Keratinocyte (primary cell): Measurements from ENCODE around the gene SUV39H1. TPM values are rescaled to one million over a fixed set of nuclear protein-coding genes. Genes with fewer than 3 reads are reported as not detected.

Source experiments
- DNase-seq: peaks from one replicate; pipeline ENCODE4 v3.0.0-alpha.2; 2011; ENCODE audit warnings: low read depth, missing footprints, low spot score
- FAIRE-seq: peaks from 2 replicates; lab custom pipeline; 2011; peaks lifted over from hg19 to GRCh38; lab: Jason Lieb, UNC
- H2AFZ ChIP-seq: 2 replicates; pipeline ENCODE4 v1.6.0; 2012; ENCODE audit warnings: low read length, control low read depth, inconsistent platforms; ENCODE audit not compliant: control insufficient read depth
- H3K27ac ChIP-seq: 2 replicates; pipeline ENCODE4 v1.5.1; 2011; ENCODE audit warnings: low read length; ENCODE audit not compliant: control insufficient read depth, insufficient read depth
- H3K27me3 ChIP-seq: 3 replicates; pipeline ENCODE4 v1.6.0; 2011; ENCODE audit warnings: low read length; ENCODE audit not compliant: control insufficient read depth, insufficient read depth; ENCODE audit errors: extremely low read depth
- H3K36me3 ChIP-seq, 2 experiments: 2 replicates in 1 of 2; 3 replicates in 1 of 2; pipeline ENCODE4 v1.5.1; 2011; ENCODE audit warnings: low read length in 2 of 2, mild to moderate bottlenecking in 1 of 2; ENCODE audit not compliant: control insufficient read depth in 2 of 2, insufficient read depth in 2 of 2; ENCODE audit errors: extremely low read depth in 1 of 2
- H3K4me1 ChIP-seq: 3 replicates; pipeline ENCODE4 v1.5.1; 2011; ENCODE audit warnings: low read length; ENCODE audit not compliant: control insufficient read depth, insufficient read depth; ENCODE audit errors: extremely low read depth
- H3K4me2 ChIP-seq: 3 replicates; pipeline ENCODE4 v1.6.0; 2011; ENCODE audit warnings: low read depth, low read length; ENCODE audit not compliant: control insufficient read depth, insufficient read depth; ENCODE audit errors: extremely low read depth
- H3K4me3 ChIP-seq, 3 experiments: fragments of 200-600 bp in 1 of 3; sonication (generic) in 1 of 3; 2 replicates in 2 of 3; 3 replicates in 1 of 3; pipeline ENCODE4 v1.5.1; 2011 to 2016; ENCODE audit warnings: low read length in 3 of 3, mild to moderate bottlenecking in 3 of 3, control low read depth in 2 of 3, inconsistent platforms in 1 of 3, low read depth in 1 of 3, mixed read lengths in 1 of 3, mixed run types in 1 of 3, moderate library complexity in 1 of 3; ENCODE audit not compliant: control insufficient read depth in 2 of 3, insufficient read depth in 2 of 3; ENCODE audit errors: extremely low read depth in 1 of 3
- H3K79me2 ChIP-seq: 2 replicates; pipeline ENCODE4 v1.6.0; 2012; ENCODE audit warnings: low read length; ENCODE audit not compliant: control insufficient read depth, insufficient read depth
- H3K9ac ChIP-seq: 3 replicates; pipeline ENCODE4 v1.6.0; 2011; ENCODE audit warnings: low read length; ENCODE audit not compliant: control insufficient read depth, insufficient read depth; ENCODE audit errors: extremely low read depth
- H3K9me1 ChIP-seq: 3 replicates; pipeline ENCODE4 v1.6.0; 2011; ENCODE audit warnings: low read length; ENCODE audit not compliant: control insufficient read depth, insufficient read depth; ENCODE audit errors: extremely low read depth
- H3K9me3 ChIP-seq: 2 replicates; pipeline ENCODE4 v1.5.1; 2012; ENCODE audit warnings: low read depth, low read length; ENCODE audit not compliant: control insufficient read depth
- H4K20me1 ChIP-seq: 3 replicates; pipeline ENCODE4 v1.6.0; 2011; ENCODE audit warnings: low read length; ENCODE audit not compliant: control insufficient read depth, insufficient read depth; ENCODE audit errors: extremely low read depth
- CTCF ChIP-seq, 3 experiments: IDR thresholded peaks in 1 of 3; conservative IDR thresholded peaks in 1 of 3; optimal IDR thresholded peaks in 1 of 3; 2 replicates in 2 of 3; 3 replicates in 1 of 3; pipeline versions ENCODE3 to v1.5.1; 2011; ENCODE audit warnings: low read length in 3 of 3, mild to moderate bottlenecking in 3 of 3, moderate library complexity in 2 of 3, control low read depth in 1 of 3, inconsistent platforms in 1 of 3; ENCODE audit not compliant: insufficient read depth in 2 of 3; ENCODE audit errors: extremely low read depth in 1 of 3
- EZH2 ChIP-seq: IDR thresholded peaks from one replicate; pipeline ENCODE4 v1.6.1; 2012; ENCODE audit warnings: inconsistent platforms, mild to moderate bottlenecking, low read length, moderate library complexity
- dilution Hi-C: fragments of 300-500 bp; cut with MboI; formaldehyde crosslinking; loops from one replicate; pipeline ENCODE4 v1.7.0; 2020; ENCODE audit warnings: low sequenced_read_pairs; ENCODE audit not compliant: extremely low pct_ligation_motif_present
- polyA plus RNA-seq, 5 experiments: library from polyadenylated mRNA; depleted of rRNA in 3 of 5; stranded (reverse) in 3 of 5; stranded (forward) in 1 of 5; unstranded in 1 of 5; fragments of >200 nt; gene quantifications; 1 replicate in 1 of 5; 2 replicates in 3 of 5; 3 replicates in 1 of 5; pipeline versions ENCODE4 v1.2.1 to v1.2.3, GENCODE V29; 2011 to 2012; ENCODE audit warnings: missing spikeins in 2 of 5, low read depth in 1 of 5, low replicate concordance in 1 of 5

The SUV39H1 gene
- polyA plus RNA-seq, 1 donor (not counting 4 experiments of a cell fraction or from before 2014, with no cell fraction given), result 4.9 TPM

- H3K79me2 ChIP-seq, result no peaks in the 10 kb centered on the region
- no peak overlapping the region for H3K4me3 ChIP-seq
- no peak overlapping the region for H2AFZ ChIP-seq
- no peaks in the 10 kb centered on the region for H3K9me3 ChIP-seq
- no peaks in the 10 kb centered on the region for H3K4me1 ChIP-seq
- no peaks in the 10 kb centered on the region for H3K9me1 ChIP-seq
- dilution Hi-C loops, result no loop called here
- H4K20me1 ChIP-seq, result no peaks in the 10 kb centered on the region
- no peak for TF ChIP-seq CTCF (optimal IDR thresholded peaks at IDR 0.05 in 1 of 3, IDR thresholded peaks at IDR 0.05 in 1 of 3, conservative IDR thresholded peaks at IDR 0.05 in 1 of 3; ENCODE audit: extremely low read depth in 1 of 3, insufficient read depth in 2 of 3, low read length in 3 of 3)
- no peak for TF ChIP-seq EZH2
- H3K27me3 ChIP-seq, result no peaks in the 10 kb centered on the region
- no peaks in the 10 kb centered on the region for H3K36me3 ChIP-seq
- no peak overlapping the region for H3K27ac ChIP-seq
- no peak overlapping the region for H3K9ac ChIP-seq
- no peak overlapping the region for H3K4me2 ChIP-seq
- no peak for DNase-seq
- no peak for FAIRE-seq
These were observed 33.3 kb upstream of the SUV39H1 start for GRCh38 chrX:48663241-48663640.

GRCh38 chrX:48664156-48664555 lies 32.4 kb upstream of the SUV39H1 start:
- H3K9me1 ChIP-seq, result no peaks in the 10 kb centered on the region
- no peak overlapping the region for H2AFZ ChIP-seq
- TF ChIP-seq EZH2 (no peak), CTCF (optimal IDR thresholded peaks at IDR 0.05 in 1 of 3, IDR thresholded peaks at IDR 0.05 in 1 of 3, conservative IDR thresholded peaks at IDR 0.05 in 1 of 3; ENCODE audit: extremely low read depth in 1 of 3, insufficient read depth in 2 of 3, low read length in 3 of 3) (no peak)
- H3K4me3 ChIP-seq, result no peak overlapping the region
- no peaks in the 10 kb centered on the region for H4K20me1 ChIP-seq
- no peaks in the 10 kb centered on the region for H3K4me1 ChIP-seq
- H3K9me3 ChIP-seq, result no peaks in the 10 kb centered on the region
- dilution Hi-C loops, result no loop called here
- H3K79me2 ChIP-seq, result no peaks in the 10 kb centered on the region
- no peak overlapping the region for H3K9ac ChIP-seq
- no peak overlapping the region for H3K4me2 ChIP-seq
- DNase-seq (no peak), FAIRE-seq (no peak)
- H3K36me3 ChIP-seq, result no peaks in the 10 kb centered on the region
- H3K27ac ChIP-seq, result no peak overlapping the region
- H3K27me3 ChIP-seq, result no peaks in the 10 kb centered on the region
